GM18519 (cell line): ENCODE data around the gene TMEM156.

Source experiments
- ATAC-seq: cut with Tn5 transposase; IDR thresholded peaks from one replicate; pipeline ENCODE4 v1.9.1; 2021; ENCODE audit warnings: mild to moderate bottlenecking, moderate library complexity; ENCODE audit not compliant: unreplicated experiment, low FRiP score

Gene TMEM156

DNA sequence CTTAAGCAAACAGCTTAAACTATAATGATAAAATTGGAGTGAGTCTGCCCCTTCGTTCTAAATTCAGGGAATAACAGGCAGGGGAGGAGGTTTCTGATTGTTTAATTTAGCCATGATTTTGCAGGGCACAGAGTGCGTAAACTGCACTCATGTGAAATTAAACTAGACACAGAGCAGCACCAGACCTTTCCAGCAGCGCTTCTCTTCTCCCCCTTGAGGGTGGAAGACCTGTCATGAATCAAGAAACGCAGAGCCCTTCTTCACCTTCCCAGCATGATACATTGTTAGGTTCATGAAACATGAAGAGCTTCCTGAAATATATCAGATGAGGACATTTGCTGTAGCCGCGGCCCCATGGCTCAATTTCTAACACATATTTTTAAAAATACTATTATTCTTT is 101.5 kb downstream of the TMEM156 start:
- no peak for ATAC-seq

GRCh38 chr4:38930204-38930603 is 102.0 kb downstream of the TMEM156 start:
- peak; percentile 58 for ATAC-seq

DNA sequence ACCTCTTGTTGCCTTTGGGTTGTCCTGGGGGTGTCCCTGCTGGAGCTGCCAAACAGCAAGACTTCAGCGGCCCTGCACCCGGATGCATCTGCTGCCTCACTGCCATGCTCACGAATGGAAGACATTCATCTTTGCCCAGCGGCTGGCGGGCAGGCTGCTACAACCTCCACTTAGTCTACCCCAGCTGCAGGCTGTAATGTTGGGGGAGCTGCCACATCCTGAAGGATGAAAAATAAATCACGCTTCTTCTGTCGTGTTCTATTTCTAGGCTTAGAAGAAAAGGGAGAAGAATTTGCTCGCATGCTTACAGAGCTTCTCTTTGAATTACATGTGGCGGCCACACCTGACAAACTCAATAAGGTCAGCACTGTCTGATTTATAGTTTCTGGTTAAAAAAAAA is 103.2 kb downstream of the TMEM156 start:
- no peak for ATAC-seq

DNA sequence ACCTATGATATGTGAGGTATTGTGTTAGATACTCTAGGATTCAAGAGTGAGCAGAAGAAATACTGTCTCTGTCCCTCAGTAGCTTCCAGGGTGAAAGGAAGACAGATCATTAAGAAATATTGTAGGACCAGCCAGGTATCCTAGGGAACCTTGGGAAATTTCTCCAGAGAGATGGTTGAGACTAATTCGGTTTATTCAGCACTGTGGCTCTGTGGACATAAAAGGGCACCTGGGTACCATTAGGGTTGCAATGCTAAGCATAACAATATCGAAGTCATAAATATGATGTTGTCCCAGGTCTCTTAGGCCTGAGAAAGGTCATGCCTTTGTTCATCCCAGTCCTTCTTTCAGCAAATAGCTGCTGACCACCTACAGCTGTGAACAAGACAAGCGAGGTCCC is 103.6 kb downstream of the TMEM156 start:
- ATAC-seq: no peak

DNA sequence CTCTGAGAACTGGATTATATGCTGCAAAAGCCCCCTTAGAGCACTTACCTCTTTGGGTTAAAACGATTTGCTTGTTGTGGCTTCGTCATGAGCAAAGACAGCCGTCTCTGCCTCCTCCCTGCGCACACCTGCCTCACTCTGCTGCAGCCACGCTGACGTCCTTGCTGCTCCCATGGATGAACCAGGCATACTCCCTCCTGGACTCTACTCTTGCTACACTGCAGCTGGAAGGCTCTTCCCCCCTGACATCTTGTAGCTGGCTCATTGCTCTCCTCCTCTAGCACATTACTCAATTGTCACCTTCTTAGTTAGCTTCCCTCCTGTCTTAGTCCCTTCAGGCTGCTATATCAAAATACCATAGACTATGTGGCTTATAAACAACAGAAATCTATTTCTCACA is 105.3 kb downstream of the TMEM156 start:
- no peak for ATAC-seq

DNA sequence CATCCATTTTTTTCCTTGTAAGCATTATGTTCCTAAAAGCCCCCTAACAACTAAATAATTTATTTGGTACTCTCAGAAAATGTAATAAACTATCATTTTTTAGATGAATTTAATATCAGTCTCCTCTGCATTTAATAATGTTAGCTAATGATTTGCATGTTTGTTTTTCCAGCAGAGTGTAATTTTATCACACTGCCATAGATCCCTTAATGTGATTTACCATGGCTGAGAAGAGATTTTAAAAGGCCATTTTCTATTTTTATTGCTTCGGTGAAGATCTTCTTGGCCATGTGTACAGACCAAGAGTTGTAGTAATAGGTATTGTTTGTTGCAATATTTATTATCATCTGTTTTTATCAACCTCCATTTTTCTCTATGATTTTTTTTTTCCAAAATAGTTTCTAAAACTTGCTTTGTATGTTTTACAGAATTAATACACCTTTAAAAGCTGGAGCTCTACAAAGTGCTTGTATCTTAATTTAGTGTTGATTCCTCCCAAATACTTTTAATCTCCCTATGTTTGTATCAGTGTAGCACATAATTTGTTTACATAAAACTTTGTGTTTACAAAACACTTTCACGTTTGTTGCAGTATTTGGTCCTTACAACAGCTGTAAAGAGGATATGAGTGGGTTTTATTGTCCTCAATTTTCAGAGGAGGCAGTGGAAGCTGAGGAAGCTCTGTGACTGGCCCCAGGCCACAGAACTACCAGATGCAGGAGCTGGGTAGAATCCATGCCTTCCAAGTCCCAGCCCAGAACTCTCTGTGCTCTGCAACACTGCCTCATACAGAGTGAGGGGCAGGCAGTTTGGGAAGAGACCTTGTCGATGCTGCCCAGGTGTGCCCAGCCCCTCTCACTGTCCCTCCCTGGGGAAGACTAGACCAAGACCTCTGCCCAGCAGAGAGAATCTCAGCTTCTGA is 106.5 kb downstream of the TMEM156 start:
- ATAC-seq: no peak

- no peak for ATAC-seq
These were observed 107.9 kb downstream of the TMEM156 start for GRCh38 chr4:38924353-38924752.

- ATAC-seq: no peak
These were observed 108.5 kb downstream of the TMEM156 start for GRCh38 chr4:38923746-38924145.

GRCh38 chr4:38921151-38921550 is 111.1 kb downstream of the TMEM156 start:
- no peak for ATAC-seq

GRCh38 chr4:38920677-38921076 is 111.5 kb downstream of the TMEM156 start:
- no peak for ATAC-seq

DNA sequence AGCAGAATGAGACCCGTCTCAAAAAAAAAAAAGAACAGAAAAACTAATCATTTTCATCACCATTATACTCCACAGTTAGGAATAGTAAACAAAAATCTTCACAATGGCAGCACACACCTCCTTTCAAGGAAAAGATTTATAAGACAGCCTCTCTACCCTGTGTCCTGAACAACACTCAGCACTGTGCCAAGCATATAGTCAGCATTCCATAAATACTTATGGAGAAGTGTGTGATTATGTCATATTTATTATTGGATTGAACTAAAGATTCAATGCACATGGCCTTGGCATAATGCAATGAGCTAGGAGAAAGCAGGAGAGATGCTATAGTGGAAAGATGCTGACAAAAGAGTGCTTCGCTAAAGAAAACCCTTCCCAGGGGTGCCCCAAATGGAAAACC is 112.0 kb downstream of the TMEM156 start:
- ATAC-seq: no peak

DNA sequence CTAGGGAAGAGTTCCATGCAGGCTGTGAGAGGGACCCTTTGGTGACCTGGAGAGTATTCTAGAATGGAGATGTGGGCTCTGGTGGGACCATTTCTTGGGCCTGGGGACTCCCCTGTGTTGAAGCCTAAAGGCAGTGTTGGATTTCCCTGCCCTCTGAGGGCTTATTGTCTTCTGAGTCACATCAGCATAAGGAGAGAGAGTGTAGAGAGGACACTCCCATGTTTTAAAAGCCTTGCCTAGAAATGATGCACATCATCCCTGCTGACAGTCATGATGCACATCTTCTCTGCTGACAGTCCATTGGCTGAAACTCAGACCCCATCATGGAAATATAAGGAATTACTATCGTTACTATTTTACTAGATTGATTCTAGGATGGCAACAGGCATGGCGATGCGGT is 112.7 kb downstream of the TMEM156 start:
- no peak for ATAC-seq

- ATAC-seq: no peak
These were observed 114.7 kb downstream of the TMEM156 start for GRCh38 chr4:38917481-38918025.
